Activated T-cell treated with anti-CD3 and anti-CD28 coated beads, Interleukin-2, amount 50 U/mL, for 72 hours (primary cell): ENCODE measurements around the gene GNA15. TPM values are rescaled to one million over a fixed set of nuclear protein-coding genes. Genes with fewer than 3 reads are reported as not detected.

ENCODE experiments used
- ATAC-seq, 2 donors: fragments of 150-1000 bp; cut with Tn5 transposase; replicated peaks in 1 of 2; 2 replicates each; pipeline ENCODE4 v1.10.0; 2021; ENCODE audit warnings: moderate library complexity in 2 of 2, mild to moderate bottlenecking in 1 of 2
- DNase-seq, 2 donors: peaks; one replicate each; pipeline ENCODE4 v3.0.0; 2021 to 2022; ENCODE audit warnings: mixed read lengths in 1 of 2
- H3K27ac Mint-ChIP-seq: one replicate; pipeline ENCODE4 v1.8.0; 2022; ENCODE audit warnings: mild to moderate bottlenecking, moderate library complexity, mixed read lengths
- H3K27me3 Mint-ChIP-seq: one replicate; pipeline ENCODE4 v1.8.0; 2022; ENCODE audit warnings: low read depth, mixed read lengths
- H3K36me3 Mint-ChIP-seq, 2 donors: one replicate each; pipeline ENCODE4 v1.8.0; 2022; ENCODE audit warnings: mixed read lengths in 2 of 2, mild to moderate bottlenecking in 1 of 2; ENCODE audit not compliant: insufficient read depth in 2 of 2
- H3K4me1 Mint-ChIP-seq: one replicate; pipeline ENCODE4 v1.8.0; 2022; ENCODE audit warnings: low read depth, mixed read lengths
- H3K4me3 Mint-ChIP-seq, 2 donors: one replicate each; pipeline ENCODE4 v1.8.0; 2022; ENCODE audit warnings: mild to moderate bottlenecking in 2 of 2, mixed read lengths in 2 of 2, moderate library complexity in 2 of 2
- H3K9me3 Mint-ChIP-seq, 2 donors: one replicate each; pipeline ENCODE4 v1.8.0; 2022; ENCODE audit warnings: mixed read lengths in 2 of 2
- total RNA-seq, 2 donors: library from RNA; stranded (reverse); gene quantifications; one replicate each; pipeline ENCODE4 v1.2.3, GENCODE V29; 2022

Gene GNA15
- total RNA-seq, 2 donors from 2014 or later: 32.8 to 66.5 TPM

DNA sequence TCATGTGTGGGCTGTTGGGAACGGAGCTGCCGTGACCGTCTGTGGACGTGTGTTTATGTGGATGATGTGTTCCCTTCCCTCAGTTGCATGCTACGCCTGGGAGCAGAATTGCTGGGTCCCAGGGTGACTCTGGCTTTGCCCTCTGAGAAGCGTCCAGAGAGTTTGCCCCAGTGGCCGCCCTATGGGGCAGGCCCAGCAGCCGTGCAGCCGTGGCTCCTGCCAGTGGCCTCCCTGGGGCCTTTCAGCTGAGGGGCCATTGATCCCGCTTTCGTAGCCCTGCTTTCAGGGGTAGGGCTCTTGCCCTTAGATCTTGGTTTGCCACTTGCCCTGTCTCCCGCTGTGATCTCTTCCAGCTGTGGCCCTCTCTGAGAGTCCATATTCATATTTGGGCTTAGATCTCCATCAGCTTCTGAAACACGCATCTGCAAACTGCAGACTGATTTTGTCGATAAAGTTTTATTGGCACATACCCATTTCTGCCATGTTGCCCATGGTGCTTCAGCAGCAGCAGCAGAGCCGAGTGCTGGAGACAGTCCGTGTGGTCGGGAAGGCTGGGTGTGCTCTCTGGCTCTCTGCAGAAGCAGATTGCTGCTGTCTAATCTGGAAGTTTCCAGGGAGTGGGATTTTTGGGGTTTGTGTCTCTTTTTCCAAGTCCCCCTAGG is 24.1 kb upstream of the GNA15 start:
- H3K9me3 Mint-ChIP-seq: no peaks in the 10 kb centered on the region
- no peaks in the 10 kb centered on the region for H3K27me3 Mint-ChIP-seq
- no peak overlapping the region for H3K27ac Mint-ChIP-seq
- H3K4me3 Mint-ChIP-seq: no peak overlapping the region
- DNase-seq (no peak), ATAC-seq (no peak)
- H3K36me3 Mint-ChIP-seq: no peaks in the 10 kb centered on the region
- H3K4me1 Mint-ChIP-seq: peaks cover 5% of the 10 kb centered on the region

DNA sequence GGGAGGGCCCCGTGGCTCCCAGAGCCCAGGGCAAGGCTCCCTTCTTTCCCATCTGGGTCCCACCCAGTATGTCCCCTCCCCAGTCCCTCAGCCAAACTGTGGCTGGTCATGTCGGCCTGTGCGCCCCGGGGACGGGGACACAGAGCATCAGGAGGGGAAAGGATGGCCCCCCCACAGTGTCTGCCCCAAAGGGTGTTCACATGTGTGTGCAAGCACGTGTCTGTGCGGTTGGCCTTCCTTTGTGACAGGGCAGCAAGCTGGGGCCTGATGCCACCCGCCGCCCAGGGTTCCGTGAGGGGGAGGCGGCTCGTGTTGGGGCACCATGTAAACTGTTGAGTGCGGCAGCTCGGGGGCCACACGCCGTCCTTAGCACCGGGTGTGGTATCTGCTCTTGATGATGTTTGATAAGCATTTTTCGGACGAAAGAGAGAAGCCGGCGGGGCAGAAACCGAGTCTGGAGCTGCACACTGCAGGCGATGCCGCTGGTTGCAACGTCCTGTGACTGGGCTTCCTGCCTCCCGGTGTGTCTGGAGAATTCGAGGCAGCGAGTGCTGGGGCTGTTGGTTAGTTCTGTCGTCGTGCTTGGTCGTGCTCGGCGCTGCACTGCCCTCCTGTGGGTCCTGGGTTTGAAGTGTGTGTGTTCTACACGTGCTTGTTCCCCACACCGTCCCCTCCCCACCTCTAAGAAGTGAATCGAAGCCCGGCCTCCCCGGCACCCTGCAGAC is 23.3 kb upstream of the GNA15 start:
- Mint-ChIP-seq H3K36me3 (no peaks in the 10 kb centered on the region), H3K4me3 (no peak overlapping the region), H3K9me3 (no peaks in the 10 kb centered on the region), H3K4me1 (peaks cover 5% of the 10 kb centered on the region), H3K27me3 (no peaks in the 10 kb centered on the region), H3K27ac (no peak overlapping the region)
- DNase-seq (no peak), ATAC-seq (no peak)

DNA sequence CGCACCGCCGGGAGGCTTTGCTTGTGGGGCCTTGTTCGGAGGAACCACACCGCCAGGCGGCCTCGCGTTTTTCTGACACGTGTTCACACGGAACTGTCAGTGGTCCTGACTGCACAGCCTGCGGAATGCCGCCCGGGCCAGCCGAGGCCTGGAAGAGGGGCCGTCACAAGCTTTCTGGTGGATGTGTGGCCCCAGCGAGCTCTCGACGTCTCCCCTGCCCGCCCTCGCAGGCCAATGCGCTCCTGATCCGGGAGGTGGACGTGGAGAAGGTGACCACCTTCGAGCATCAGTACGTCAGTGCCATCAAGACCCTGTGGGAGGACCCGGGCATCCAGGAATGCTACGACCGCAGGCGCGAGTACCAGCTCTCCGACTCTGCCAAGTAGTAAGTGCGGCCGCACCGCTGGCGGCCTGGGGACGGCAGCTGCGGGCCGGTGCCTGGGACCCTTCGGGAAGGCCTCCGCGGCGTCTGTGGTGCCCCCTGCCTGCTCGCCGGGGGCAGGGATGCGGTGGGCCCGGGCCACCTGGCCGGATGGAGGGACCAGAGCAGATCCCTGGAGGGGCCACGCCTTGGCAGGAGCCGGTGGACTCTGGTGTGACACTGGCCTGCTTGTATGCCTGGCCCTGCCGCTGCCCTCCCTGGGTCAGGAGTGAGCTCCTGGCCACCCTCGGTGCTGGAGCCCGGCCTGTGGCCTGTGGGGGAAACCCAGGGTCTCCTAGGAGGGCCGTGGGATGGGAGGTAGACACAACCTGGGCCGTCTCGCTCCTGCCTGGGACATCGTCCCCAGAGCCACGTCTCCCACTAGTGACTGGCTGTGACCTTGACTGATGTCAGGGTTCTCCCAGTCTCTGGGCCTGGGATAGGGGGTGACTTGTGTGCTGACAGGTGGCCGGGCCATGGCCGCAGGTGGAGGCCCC is 22.5 kb upstream of the GNA15 start:
- no peak for DNase-seq
- ATAC-seq: no peak
- no peak overlapping the region for H3K4me3 Mint-ChIP-seq
- no peaks in the 10 kb centered on the region for H3K9me3 Mint-ChIP-seq
- H3K36me3 Mint-ChIP-seq: no peaks in the 10 kb centered on the region
- no peaks in the 10 kb centered on the region for H3K27me3 Mint-ChIP-seq
- H3K4me1 Mint-ChIP-seq: peaks cover 5% of the 10 kb centered on the region
- no peak overlapping the region for H3K27ac Mint-ChIP-seq

DNA sequence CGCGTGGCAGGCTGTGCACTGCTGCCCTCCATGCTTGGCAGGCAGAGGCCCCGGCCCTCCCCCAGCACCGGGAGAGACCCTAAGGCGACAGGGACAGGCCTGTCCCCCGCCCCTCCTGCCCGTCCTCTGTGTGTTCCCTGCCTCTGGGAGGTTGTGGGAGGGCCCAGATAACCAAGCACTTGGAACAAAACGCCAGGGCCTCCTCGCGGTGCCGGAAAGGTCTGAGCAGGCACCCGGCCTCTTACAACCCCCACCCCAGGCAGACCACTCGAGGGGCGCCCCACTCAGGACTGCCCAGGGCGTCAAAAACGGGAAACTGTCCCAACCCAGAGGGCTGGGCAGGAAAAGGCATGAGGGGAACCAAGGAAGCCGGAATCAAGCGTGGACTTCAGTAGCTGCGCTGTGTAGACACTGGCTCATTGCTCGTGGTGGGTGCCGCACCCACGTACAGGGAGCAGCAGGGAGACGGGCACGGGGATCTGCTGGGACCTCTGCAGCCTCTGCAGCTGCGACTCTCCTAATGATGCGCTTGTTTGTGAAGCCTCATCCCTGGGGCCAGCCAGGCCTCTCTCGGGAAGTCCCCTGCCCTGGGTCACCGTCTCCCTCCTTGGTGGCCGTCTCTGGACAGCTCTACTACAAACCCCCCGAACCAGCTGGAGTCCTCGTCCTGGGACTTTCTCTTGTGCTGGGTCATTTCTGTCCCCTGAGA is 21.7 kb upstream of the GNA15 start:
- Mint-ChIP-seq H3K27ac (no peak overlapping the region), H3K9me3 (no peaks in the 10 kb centered on the region), H3K36me3 (no peaks in the 10 kb centered on the region), H3K27me3 (no peaks in the 10 kb centered on the region), H3K4me1 (no peaks in the 10 kb centered on the region), H3K4me3 (no peak overlapping the region)
- DNase-seq (no peak), ATAC-seq (no peak)

DNA sequence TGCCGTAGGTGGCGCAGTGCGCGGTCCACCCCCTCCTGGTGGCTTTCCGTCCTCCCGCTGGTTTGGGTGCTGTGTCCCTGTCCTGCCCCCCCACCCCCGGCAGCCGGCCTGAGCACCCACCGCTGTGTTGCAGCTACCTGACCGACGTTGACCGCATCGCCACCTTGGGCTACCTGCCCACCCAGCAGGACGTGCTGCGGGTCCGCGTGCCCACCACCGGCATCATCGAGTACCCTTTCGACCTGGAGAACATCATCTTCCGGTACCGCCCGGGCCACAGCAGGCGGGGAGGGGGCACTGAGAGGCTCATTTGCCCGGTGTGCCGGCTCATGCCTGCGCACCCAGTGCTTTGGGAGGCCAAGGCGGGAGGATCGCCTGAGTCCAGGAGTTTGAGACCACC is 21.0 kb upstream of the GNA15 start:
- H3K27ac Mint-ChIP-seq: no peak overlapping the region
- no peak for ATAC-seq

DNA sequence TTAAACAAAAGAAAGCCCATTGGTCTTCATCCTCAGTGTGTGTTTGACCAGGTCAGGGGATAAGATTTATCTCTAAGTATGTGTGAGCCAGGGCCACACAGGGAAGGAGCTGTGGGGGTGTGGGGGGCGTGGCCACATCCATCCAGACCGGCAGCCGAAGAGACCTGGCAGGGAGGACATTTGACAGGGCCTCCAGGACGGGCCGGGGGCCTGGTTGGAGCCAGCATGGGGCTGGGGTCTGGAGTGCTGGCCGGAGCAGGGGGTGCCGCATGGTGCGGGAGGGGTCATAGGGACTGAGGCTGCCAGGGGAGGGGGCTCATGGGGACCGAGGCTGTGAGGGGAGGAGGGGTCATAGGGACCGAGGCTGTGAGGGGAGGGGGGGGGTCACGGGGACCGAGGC is 20.4 kb upstream of the GNA15 start:
- Mint-ChIP-seq H3K27ac (no peak overlapping the region), H3K4me1 (no peaks in the 10 kb centered on the region), H3K9me3 (no peaks in the 10 kb centered on the region), H3K27me3 (no peaks in the 10 kb centered on the region), H3K4me3 (no peak overlapping the region), H3K36me3 (no peaks in the 10 kb centered on the region)
- ATAC-seq (no peak), DNase-seq (no peak)

More for the DNA sequence above, 21.0 kb upstream of the GNA15 start:
- DNase-seq: no peak
- no peaks in the 10 kb centered on the region for H3K36me3 Mint-ChIP-seq
- H3K9me3 Mint-ChIP-seq: no peaks in the 10 kb centered on the region
- H3K4me1 Mint-ChIP-seq: no peaks in the 10 kb centered on the region
- no peaks in the 10 kb centered on the region for H3K27me3 Mint-ChIP-seq
- no peak overlapping the region for H3K4me3 Mint-ChIP-seq

DNA sequence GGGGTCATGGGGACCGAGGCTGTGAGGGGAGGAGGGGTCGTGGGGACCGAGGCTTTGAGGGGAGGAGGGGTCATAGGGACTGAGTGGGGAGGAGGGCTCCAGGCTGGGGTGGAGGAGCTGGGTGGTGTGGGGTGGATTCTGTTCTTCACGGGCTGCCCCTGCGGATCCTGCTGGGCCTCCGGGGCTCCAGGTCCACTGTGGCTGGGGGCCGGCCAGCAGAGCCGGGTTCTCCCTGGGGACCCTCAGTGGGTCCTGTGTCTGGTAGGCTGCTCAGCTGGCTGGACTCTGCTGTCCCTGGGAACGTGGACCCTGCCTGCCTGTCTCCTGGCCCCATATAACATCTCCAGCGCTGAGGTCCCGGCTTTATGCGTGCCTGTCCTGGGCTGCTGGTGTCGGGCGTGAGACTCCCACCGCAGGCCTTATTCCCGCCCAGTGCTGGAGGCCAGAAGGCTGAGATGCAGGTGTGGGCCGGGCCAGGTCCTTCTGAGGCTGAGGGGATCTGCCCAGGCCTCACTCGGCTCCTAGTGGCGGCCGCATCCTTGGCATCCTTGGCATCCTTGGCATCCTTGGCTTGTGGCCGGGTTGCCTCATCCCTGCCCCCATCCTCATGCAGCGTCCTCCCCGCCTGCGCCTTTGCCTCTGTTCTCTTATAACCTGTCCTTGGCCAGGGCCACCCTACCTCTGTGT is 19.8 kb upstream of the GNA15 start:
- Mint-ChIP-seq H3K4me3 (no peak overlapping the region), H3K27ac (no peak overlapping the region), H3K27me3 (no peaks in the 10 kb centered on the region), H3K36me3 (no peaks in the 10 kb centered on the region), H3K9me3 (no peaks in the 10 kb centered on the region), H3K4me1 (no peaks in the 10 kb centered on the region)
- no peak for ATAC-seq
- no peak for DNase-seq

DNA sequence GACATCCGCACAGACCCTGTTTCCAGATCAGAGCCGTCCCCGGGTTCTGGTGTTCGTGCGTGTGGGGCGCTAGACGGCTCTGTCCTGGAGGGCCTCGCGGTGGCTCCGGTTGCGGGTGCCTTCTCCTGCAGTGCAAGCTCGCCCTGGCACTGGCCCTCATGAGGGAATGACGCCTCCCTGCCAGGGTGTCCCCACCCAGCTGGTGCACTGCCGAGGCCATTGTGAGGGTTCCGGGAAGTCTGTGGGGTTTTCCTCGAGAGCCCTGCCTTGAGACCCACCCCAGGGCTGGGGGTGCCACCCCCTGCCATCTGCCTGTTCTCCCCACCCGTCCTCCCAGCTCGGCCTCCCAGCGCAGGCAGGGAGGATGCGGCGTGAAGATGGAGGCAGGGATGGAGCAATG is 19.2 kb upstream of the GNA15 start:
- no peaks in the 10 kb centered on the region for H3K4me1 Mint-ChIP-seq
- no peaks in the 10 kb centered on the region for H3K36me3 Mint-ChIP-seq
- no peaks in the 10 kb centered on the region for H3K27me3 Mint-ChIP-seq
- no peak overlapping the region for H3K4me3 Mint-ChIP-seq
- no peak for DNase-seq
- no peaks in the 10 kb centered on the region for H3K9me3 Mint-ChIP-seq
- ATAC-seq: no peak
- no peak overlapping the region for H3K27ac Mint-ChIP-seq

DNA sequence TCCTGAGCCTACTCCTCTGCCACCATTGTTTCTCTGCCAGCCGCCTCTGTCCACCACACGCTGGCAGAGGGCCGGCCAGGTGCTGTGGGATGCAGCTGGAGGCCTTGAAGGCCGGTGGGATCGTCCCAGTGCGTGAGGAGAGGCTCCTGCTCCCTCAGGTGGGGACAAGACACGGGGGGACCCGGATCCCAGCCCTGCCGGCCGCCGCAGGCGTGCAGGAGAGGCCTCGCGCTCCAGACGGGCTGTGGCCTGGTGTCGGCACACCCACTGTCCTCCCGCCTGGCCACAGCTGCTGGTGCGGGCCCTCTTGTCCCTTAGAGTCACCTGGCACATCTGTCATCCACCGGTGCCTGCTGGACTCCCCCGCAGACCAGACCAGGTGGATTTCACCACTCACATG is 18.1 kb upstream of the GNA15 start:
- no peak overlapping the region for H3K27ac Mint-ChIP-seq
- H3K36me3 Mint-ChIP-seq: no peaks in the 10 kb centered on the region
- DNase-seq: no peak
- no peaks in the 10 kb centered on the region for H3K4me1 Mint-ChIP-seq
- no peaks in the 10 kb centered on the region for H3K9me3 Mint-ChIP-seq
- ATAC-seq: no peak
- H3K27me3 Mint-ChIP-seq: no peaks in the 10 kb centered on the region
- no peak overlapping the region for H3K4me3 Mint-ChIP-seq

DNA sequence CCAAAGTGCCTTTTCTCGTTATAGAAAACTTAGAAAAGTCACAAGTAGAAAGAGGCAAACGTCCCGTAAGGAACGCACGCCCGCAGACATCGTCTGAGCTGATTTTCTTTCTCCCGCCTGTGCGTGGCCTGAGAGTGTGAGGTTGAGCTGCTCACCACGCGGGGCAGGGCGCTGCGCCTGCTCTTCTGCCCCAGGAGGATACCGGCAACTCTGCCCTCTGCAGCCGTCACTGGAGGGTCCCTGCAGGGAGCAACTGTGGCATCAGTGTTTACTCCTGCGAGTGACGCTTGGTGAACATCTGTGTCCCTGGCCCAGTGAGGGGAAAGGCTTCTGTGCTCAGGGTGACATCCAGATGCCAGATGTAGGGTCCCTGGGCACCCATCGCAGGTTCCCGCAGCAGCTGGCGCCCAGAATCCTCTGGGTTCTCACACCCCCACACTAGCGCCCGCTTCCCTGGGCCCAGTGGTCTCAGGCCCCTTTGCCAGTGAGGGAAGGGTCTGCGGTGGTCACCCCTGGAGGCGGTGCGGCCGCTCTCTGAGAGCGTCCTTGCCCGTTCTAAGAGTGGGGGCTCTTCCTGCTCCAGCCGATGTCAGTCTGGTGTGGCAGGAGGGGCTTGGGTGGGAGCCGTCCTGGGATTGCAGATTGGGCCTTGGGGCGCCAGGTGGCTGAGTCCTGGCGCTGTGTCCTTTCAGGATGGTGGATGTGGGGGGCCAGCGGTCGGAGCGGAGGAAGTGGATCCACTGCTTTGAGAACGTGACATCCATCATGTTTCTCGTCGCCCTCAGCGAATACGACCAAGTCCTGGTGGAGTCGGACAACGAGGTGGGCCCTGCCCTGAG is 17.4 kb upstream of the GNA15 start:
- Mint-ChIP-seq H3K9me3 (no peaks in the 10 kb centered on the region), H3K4me1 (no peaks in the 10 kb centered on the region), H3K36me3 (no peaks in the 10 kb centered on the region), H3K27me3 (no peaks in the 10 kb centered on the region), H3K4me3 (no peak overlapping the region), H3K27ac (no peak overlapping the region)
- DNase-seq (no peak), ATAC-seq (no peak)

DNA sequence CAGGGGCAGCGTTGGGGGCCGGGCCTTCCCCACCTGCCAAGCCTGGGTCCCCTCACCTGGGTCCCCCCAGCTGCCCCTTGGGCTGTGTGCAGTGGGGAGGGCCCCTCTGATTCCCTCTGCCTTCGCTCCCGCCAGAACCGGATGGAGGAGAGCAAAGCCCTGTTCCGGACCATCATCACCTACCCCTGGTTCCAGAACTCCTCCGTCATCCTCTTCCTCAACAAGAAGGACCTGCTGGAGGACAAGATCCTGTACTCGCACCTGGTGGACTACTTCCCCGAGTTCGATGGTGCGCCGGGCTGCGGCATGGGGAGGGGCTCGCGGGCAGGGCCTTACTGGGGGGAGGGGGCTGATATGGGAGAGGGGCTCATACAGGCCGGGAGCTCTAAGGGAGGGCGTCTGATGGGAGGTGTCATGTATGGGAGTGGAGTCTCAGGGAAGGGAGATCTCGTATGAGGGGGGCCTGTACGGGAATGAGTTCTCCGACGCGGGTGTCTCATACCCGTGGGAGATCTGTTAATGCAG is 16.7 kb upstream of the GNA15 start:
- H3K27ac Mint-ChIP-seq: no peak overlapping the region
- no peaks in the 10 kb centered on the region for H3K27me3 Mint-ChIP-seq
- H3K4me1 Mint-ChIP-seq: no peaks in the 10 kb centered on the region
- H3K36me3 Mint-ChIP-seq: no peaks in the 10 kb centered on the region
- H3K4me3 Mint-ChIP-seq: no peak overlapping the region
- ATAC-seq (no peak), DNase-seq (no peak)
- H3K9me3 Mint-ChIP-seq: no peaks in the 10 kb centered on the region
